H9 (cell line): ENCODE measurements around the gene SHBG. TPM values are rescaled to one million over a fixed set of nuclear protein-coding genes. Genes with fewer than 3 reads are reported as not detected.

ENCODE experiments used
- DNase-seq: peaks from one replicate; pipeline ENCODE4 v3.0.0-alpha.2; 2017
- H2AFZ ChIP-seq: one replicate; pipeline ENCODE4 v1.6.1; 2013; ENCODE audit warnings: mild to moderate bottlenecking, low read length, control low read depth, moderate library complexity
- H2AK5ac ChIP-seq: 2 replicates; pipeline ENCODE4 v1.6.1; 2013; ENCODE audit warnings: low read length, control low read depth, mixed read lengths; ENCODE audit not compliant: insufficient read length
- H2BK120ac ChIP-seq: one replicate; pipeline ENCODE4 v1.6.1; 2013; ENCODE audit warnings: low read depth, mild to moderate bottlenecking, low read length, control low read depth, inconsistent platforms; ENCODE audit not compliant: poor library complexity, severe bottlenecking
- H2BK12ac ChIP-seq: 2 replicates; pipeline ENCODE4 v1.6.1; 2013; ENCODE audit warnings: low read length, control low read depth, mixed read lengths, low read depth; ENCODE audit not compliant: insufficient read length
- H2BK15ac ChIP-seq: 2 replicates; pipeline ENCODE4 v1.6.1; 2013; ENCODE audit warnings: low read depth, low read length, control low read depth
- H2BK20ac ChIP-seq: one replicate; pipeline ENCODE4 v1.6.1; 2013; ENCODE audit warnings: low read depth, mild to moderate bottlenecking, low read length, control low read depth, inconsistent platforms; ENCODE audit not compliant: poor library complexity, severe bottlenecking
- H2BK5ac ChIP-seq: 2 replicates; pipeline ENCODE4 v1.6.1; 2013; ENCODE audit warnings: low read length, control low read depth, mixed read lengths; ENCODE audit not compliant: insufficient read length
- H3K14ac ChIP-seq: 2 replicates; pipeline ENCODE4 v1.6.1; 2013; ENCODE audit warnings: low read length, control low read depth; ENCODE audit not compliant: insufficient read depth
- H3K18ac ChIP-seq: 2 replicates; pipeline ENCODE4 v1.6.1; 2013; ENCODE audit warnings: low read depth, mild to moderate bottlenecking, mixed read lengths, low read length, control low read depth; ENCODE audit not compliant: insufficient read length
- H3K23ac ChIP-seq: 2 replicates; pipeline ENCODE4 v1.6.1; 2013; ENCODE audit warnings: low read length, control low read depth, mixed read lengths, low read depth; ENCODE audit not compliant: insufficient read length
- H3K23me2 ChIP-seq: 2 replicates; pipeline ENCODE4 v1.6.1; 2013; ENCODE audit warnings: low read depth, mild to moderate bottlenecking, mixed read lengths, low read length, control low read depth; ENCODE audit not compliant: insufficient read length, poor library complexity, severe bottlenecking
- H3K27ac ChIP-seq: 2 replicates; pipeline ENCODE4 v1.5.1; 2013; ENCODE audit warnings: low read length, control low read depth, mixed read lengths, low read depth; ENCODE audit not compliant: insufficient read length
- H3K27me3 ChIP-seq: 2 replicates; pipeline ENCODE4 v1.6.1; 2013; ENCODE audit warnings: low read length, control low read depth, inconsistent platforms; ENCODE audit not compliant: insufficient read depth
- H3K4ac ChIP-seq: 2 replicates; pipeline ENCODE4 v1.6.1; 2013; ENCODE audit warnings: low read depth, mild to moderate bottlenecking, control low read depth, inconsistent platforms, low read length, moderate library complexity
- H3K4me1 ChIP-seq: 2 replicates; pipeline ENCODE4 v1.6.1; 2013; ENCODE audit warnings: low read length, control low read depth, inconsistent platforms; ENCODE audit not compliant: insufficient read depth
- H3K4me2 ChIP-seq: 2 replicates; pipeline ENCODE4 v1.6.1; 2013; ENCODE audit warnings: low read length, control low read depth, mixed read lengths; ENCODE audit not compliant: insufficient read length, insufficient read depth
- H3K56ac ChIP-seq: 2 replicates; pipeline ENCODE4 v1.6.1; 2013; ENCODE audit warnings: low read depth, mild to moderate bottlenecking, mixed read lengths, low read length, control low read depth; ENCODE audit not compliant: insufficient read length
- H3K79me1 ChIP-seq: 2 replicates; pipeline ENCODE4 v1.6.1; 2013; ENCODE audit warnings: low read depth, mild to moderate bottlenecking, moderate library complexity, low read length, control low read depth, inconsistent platforms; ENCODE audit not compliant: insufficient read depth, poor library complexity, severe bottlenecking
- H3K79me2 ChIP-seq: 2 replicates; pipeline ENCODE4 v1.6.1; 2013; ENCODE audit warnings: low read length, control low read depth, inconsistent platforms; ENCODE audit not compliant: insufficient read depth
- H3K9ac ChIP-seq: 2 replicates; pipeline ENCODE4 v1.6.1; 2013; ENCODE audit warnings: low read length, control low read depth, mixed read lengths; ENCODE audit not compliant: insufficient read length; ENCODE audit errors: extremely low read depth
- H3K9me3 ChIP-seq: one replicate; pipeline ENCODE4 v1.6.1; 2013; ENCODE audit warnings: low read depth, low read length, inconsistent platforms; ENCODE audit not compliant: control insufficient read depth
- H3T11ph ChIP-seq: one replicate; pipeline ENCODE4 v1.6.1; 2013; ENCODE audit warnings: mild to moderate bottlenecking, low read length, control low read depth, inconsistent platforms
- H4K20me1 ChIP-seq: one replicate; pipeline ENCODE4 v1.6.1; 2013; ENCODE audit not compliant: control insufficient read depth, insufficient read length, insufficient read depth
- H4K5ac ChIP-seq: 2 replicates; pipeline ENCODE4 v1.6.1; 2013; ENCODE audit warnings: low read depth, mild to moderate bottlenecking, mixed read lengths, low read length, control low read depth; ENCODE audit not compliant: insufficient read length
- H4K8ac ChIP-seq: replicated peaks from 2 replicates; pipeline ENCODE4 v1.6.1; 2013; ENCODE audit warnings: low read length, control low read depth, mixed read lengths, low read depth; ENCODE audit not compliant: insufficient read length
- H4K91ac ChIP-seq: 2 replicates; pipeline ENCODE4 v1.6.1; 2013; ENCODE audit warnings: low read depth, mild to moderate bottlenecking, moderate library complexity, mixed read lengths, low read length, control low read depth; ENCODE audit not compliant: insufficient read length
- H3K27ac Mint-ChIP-seq, 3 experiments: 2 replicates in 2 of 3; 3 replicates in 1 of 3; pipeline ENCODE4 v1.8.0; 2020 to 2021; ENCODE audit warnings: mixed read lengths in 3 of 3, mild to moderate bottlenecking in 1 of 3, moderate library complexity in 1 of 3
- H3K27me3 Mint-ChIP-seq: 2 replicates; pipeline ENCODE4 v1.8.0; 2021; ENCODE audit warnings: low read depth, mild to moderate bottlenecking, moderate library complexity, mixed read lengths
- H3K36me3 Mint-ChIP-seq, 3 experiments: 2 replicates in 2 of 3; 3 replicates in 1 of 3; pipeline ENCODE4 v1.8.0; 2020 to 2021; ENCODE audit warnings: low read depth in 3 of 3, mixed read lengths in 3 of 3; ENCODE audit not compliant: insufficient read depth in 1 of 3
- H3K4me1 Mint-ChIP-seq, 2 experiments: 2 replicates each; pipeline ENCODE4 v1.8.0; 2020; ENCODE audit warnings: mixed read lengths in 2 of 2
- H3K4me3 Mint-ChIP-seq, 2 experiments: 2 replicates in 1 of 2; 3 replicates in 1 of 2; pipeline ENCODE4 v1.8.0; 2020 to 2021; ENCODE audit warnings: mild to moderate bottlenecking in 2 of 2, mixed read lengths in 2 of 2, moderate library complexity in 1 of 2
- H3K9me3 Mint-ChIP-seq, 2 experiments: 2 replicates in 1 of 2; 3 replicates in 1 of 2; pipeline ENCODE4 v1.8.0; 2020; ENCODE audit warnings: mild to moderate bottlenecking in 2 of 2, mixed read lengths in 2 of 2, moderate library complexity in 1 of 2
- WGBS: extraction: QIAGEN DNeasy Blood & Tissue Kit; methylation state at CpG from one replicate; pipeline ENCODE4 v1.1.7; 2013; ENCODE audit warnings: missing lambda C conversion rate, low lambda C conversion rate, mixed read lengths; ENCODE audit not compliant: insufficient read length; ENCODE audit errors: extremely low coverage; 5-methylcytosine and 5-hydroxymethylcytosine counted together
- total RNA-seq: library from RNA; stranded (reverse); gene quantifications from 2 replicates; pipeline ENCODE4 v1.2.1, GENCODE V29; 2021
- TF ChIP-seq, protein P1 (sequence below): fragments of 200-600 bp; sonication (generic); conservative IDR thresholded peaks from 3 replicates; pipeline ENCODE4 v1.8.0; 2021; ENCODE audit warnings: antibody characterized with exemption, mild to moderate bottlenecking

The SHBG gene
- total RNA-seq, 1 experiment from 2014 or later, result 1.6 TPM

- Histone ChIP-seq H4K20me1 (no peaks in the 10 kb centered on the region), H3K4me2 (no peak overlapping the region), H3K9ac (no peak overlapping the region), H2BK15ac (no peak overlapping the region), H3K18ac (no peak overlapping the region), H3K79me2 (no peaks in the 10 kb centered on the region), H3K9me3 (no peaks in the 10 kb centered on the region), H2AK5ac (no peak overlapping the region), H2BK20ac (no peak overlapping the region), H2AFZ (no peak overlapping the region), H2BK5ac (no peak overlapping the region), H3K23ac (no peak overlapping the region), H3K79me1 (no peaks in the 10 kb centered on the region), H3K4me1 (peaks cover 8% of the 10 kb centered on the region; the same call in 1 of the 2 replicates), H2BK120ac (no peak overlapping the region), H3K27me3 (no peaks in the 10 kb centered on the region; the same call in 1 of the 2 replicates), H4K8ac (no peak overlapping the region), H2BK12ac (no peak overlapping the region), H3K4ac (no peak overlapping the region), H3K23me2 (peaks cover 16% of the 10 kb centered on the region), H3T11ph (no peak overlapping the region), H3K14ac (no peak overlapping the region), H3K27ac (no peak overlapping the region), H3K56ac (no peak overlapping the region), H4K5ac (no peak overlapping the region), H4K91ac (no peak overlapping the region)
- peaks cover 36 to 50% of the 10 kb centered on the region in 2 experiments for H3K4me1 Mint-ChIP-seq
- no peak overlapping the region for H3K27ac Mint-ChIP-seq
- H3K36me3 Mint-ChIP-seq, result peaks cover 7 to 33% (median 10%) of the 10 kb centered on the region in 3 experiments; a peak in 6 of 7 replicates
- no peak for DNase-seq
- TF ChIP-seq, protein P1, sequence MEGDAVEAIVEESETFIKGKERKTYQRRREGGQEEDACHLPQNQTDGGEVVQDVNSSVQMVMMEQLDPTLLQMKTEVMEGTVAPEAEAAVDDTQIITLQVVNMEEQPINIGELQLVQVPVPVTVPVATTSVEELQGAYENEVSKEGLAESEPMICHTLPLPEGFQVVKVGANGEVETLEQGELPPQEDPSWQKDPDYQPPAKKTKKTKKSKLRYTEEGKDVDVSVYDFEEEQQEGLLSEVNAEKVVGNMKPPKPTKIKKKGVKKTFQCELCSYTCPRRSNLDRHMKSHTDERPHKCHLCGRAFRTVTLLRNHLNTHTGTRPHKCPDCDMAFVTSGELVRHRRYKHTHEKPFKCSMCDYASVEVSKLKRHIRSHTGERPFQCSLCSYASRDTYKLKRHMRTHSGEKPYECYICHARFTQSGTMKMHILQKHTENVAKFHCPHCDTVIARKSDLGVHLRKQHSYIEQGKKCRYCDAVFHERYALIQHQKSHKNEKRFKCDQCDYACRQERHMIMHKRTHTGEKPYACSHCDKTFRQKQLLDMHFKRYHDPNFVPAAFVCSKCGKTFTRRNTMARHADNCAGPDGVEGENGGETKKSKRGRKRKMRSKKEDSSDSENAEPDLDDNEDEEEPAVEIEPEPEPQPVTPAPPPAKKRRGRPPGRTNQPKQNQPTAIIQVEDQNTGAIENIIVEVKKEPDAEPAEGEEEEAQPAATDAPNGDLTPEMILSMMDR, result no peak
- H3K4me3 Mint-ChIP-seq, result no peak overlapping the region
- peaks cover 0 to 3% of the 10 kb centered on the region in 2 experiments; a peak in 1 of 5 replicates for H3K9me3 Mint-ChIP-seq
- no CpG with 5 or more reads among the region's 17 CpGs for WGBS
- H3K27me3 Mint-ChIP-seq, result peaks cover 36% of the 10 kb centered on the region
These were observed 25.6 kb downstream of the SHBG start for GRCh38 chr17:7655541-7655840.
